GM19035 (cell line): Measurements from ENCODE around the gene ERICH6.
A peak's percentile ranks its signal among the peaks of the same experiment; 100 is the strongest.

Experiments used
- ATAC-seq: cut with Tn5 transposase; IDR thresholded peaks from one replicate; pipeline ENCODE4 v1.9.1; 2021; ENCODE audit not compliant: unreplicated experiment

The ERICH6 gene

DNA sequence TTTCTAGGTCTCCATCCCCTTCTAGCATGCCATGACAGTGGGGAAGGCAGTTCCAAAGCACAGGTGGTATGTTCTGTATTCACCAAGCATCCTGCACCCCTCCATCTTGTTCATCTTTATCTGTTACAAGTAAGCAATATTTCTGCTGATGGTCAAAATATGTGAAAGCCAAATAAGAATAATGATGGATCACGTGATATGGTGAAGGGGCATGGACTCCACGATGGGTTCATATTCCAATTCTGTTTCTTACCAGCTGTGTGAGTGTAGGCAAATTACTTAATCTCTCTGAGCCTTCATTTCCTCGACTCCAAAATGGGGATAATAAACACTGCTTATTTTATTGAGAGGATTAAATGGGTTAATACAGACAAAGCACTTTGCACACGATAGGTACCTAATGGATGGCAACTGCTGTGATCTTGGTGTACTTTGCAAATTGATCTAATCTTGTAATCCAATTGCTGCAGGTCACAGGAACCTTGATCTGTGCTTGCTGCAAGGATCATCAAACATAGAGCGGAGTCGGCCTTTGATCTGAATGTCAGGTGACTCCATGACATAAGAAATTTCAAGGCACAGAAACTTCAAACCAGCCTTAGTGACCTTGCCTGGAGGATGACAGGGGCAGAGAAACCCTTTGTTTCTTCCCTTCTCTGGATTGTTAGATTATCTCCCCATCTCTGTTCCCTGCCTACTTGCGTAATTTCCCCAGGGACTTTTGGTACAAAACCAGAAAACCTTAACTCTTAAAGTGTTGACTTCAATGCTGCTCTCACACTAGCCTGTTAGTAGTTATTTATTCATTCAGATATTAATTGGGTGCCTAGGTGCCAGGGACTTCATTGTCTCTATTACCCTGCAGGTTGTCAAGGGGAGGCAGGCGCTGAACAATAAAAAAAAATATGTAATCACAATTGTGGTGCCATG is 33.4 kb upstream of the ERICH6 start:
- ATAC-seq: no peak

DNA sequence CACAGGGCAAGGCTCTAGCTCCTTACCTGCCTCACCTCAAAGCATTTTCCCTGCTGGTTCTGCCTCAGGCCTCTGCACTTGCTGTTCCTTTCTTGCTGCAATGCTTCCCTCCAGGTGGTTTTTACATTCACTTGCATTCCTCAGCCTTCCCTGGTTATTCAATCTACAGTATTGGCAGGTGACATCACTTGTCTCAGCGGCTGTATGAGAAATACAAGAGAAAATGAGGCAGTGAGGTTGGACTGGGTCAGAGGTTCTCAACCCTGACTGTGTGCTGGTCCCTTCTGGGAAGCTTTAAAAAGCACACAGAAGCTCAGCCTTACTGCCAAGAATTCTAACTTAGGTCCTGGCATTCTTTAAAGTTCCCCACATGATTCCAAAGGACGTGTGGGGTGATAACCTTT is 32.6 kb upstream of the ERICH6 start:
- ATAC-seq: no peak

DNA sequence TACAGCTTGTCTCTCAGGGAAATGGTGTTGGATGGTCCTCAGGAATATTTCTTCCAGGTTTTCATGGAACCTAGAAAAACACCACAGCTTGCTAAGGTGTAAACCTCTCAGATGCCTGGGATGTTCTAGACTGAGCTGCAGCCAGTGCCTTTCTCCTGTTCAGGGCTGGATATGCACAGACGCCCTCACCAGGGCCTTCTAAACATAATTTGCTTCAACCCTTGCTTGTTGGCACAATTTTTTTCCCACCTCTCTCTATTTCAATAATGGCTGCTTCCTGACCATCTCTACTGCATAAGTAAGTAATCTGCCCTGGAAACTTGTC is 31.0 kb upstream of the ERICH6 start:
- ATAC-seq: no peak

DNA sequence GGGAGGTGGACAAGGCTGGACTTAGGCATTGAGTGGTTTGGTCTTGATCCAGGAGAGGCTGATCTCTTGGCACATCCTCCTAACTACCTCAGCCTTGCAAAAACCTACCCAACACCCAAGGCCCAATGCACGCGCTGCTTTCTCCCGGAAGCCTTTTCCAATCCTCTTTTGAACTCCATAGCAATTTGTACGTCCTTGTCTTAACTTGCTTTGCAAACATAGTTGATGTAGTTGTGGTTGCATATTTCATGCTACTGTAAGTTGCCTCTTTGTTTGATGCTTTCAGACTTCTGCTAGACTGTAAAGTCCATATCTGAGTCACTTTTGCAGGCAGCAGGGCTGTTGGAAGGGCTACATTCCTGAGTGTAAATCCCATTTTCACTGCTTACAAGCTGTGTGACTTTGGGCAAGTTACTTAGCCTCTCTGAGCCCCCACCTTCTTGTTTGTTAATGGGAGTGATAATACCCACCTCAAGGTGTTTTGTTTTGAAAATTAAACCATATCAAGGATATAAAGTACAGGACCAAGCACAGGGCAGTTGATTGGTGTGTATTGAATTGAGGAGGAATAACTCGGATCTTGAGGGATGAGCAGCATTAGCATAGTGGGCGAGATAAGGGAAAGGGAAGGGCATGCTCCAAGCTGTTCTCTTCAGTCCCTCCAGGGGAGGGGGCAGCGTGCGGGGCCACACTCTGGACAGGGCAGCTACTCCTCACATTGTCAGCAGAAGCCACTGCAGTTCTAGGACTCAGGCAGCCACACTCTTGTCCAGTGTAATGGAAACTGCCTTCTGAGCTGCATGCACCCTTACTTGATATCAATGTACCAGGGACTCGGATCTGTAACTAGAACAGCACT is 30.4 kb upstream of the ERICH6 start:
- ATAC-seq: no peak

DNA sequence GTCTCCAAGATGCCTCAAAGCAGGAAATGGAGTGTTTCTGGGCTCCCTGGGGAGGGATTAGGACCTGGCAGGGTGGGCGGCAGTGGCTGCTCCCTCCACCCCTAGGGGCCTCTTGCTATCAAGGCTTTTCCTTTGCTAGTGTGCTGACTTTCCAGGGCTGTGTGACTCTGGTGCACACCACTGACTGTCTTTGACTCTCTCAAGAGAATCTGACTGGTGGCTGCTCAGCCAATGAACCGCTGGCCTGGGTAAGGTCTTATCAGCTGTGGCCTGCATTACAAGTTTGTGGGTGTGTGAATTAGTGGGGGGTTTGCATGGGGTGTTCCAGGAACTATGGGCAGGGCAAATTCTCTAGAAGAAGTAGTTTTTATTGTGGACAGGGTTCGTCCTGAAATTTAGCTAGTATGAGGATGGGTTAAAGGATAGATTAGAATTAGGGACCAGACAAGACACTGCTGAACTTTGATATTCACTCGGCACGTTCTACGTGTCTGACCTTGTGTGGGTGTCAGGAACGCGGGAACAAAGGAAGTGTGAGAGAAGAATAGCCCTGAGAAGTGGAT is 29.7 kb upstream of the ERICH6 start:
- no peak for ATAC-seq

DNA sequence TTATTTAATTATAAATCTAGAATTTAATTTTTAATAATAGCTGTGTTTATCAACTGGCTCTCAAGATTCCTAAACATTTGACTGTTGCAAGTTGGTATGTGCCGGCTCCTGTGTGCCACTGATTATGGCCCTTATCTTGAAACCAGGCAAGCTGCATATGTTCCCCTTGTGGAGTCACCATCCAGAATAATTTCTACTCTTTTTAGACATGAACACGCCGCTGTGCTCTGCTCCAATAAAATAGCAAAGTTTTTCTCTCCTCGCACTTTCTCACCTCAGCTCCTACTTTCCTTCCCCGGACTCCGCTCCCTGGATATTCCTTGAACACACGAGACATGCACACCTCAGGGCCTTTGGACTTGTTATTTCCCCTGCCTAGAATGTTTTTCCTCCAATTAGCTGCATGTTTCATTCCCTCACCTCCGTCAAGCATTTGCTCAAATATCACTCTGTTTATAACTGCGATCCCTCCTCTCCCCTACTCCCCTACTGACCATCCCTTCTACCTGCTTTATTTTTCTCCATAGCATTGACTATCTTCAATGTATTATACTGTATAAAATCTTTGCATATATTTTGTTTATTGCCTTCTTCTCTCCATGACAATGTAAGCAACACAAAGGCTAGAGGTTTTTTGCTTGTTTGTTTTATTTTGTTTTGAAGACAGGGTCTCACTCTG is 26.1 kb upstream of the ERICH6 start:
- ATAC-seq: no peak

DNA sequence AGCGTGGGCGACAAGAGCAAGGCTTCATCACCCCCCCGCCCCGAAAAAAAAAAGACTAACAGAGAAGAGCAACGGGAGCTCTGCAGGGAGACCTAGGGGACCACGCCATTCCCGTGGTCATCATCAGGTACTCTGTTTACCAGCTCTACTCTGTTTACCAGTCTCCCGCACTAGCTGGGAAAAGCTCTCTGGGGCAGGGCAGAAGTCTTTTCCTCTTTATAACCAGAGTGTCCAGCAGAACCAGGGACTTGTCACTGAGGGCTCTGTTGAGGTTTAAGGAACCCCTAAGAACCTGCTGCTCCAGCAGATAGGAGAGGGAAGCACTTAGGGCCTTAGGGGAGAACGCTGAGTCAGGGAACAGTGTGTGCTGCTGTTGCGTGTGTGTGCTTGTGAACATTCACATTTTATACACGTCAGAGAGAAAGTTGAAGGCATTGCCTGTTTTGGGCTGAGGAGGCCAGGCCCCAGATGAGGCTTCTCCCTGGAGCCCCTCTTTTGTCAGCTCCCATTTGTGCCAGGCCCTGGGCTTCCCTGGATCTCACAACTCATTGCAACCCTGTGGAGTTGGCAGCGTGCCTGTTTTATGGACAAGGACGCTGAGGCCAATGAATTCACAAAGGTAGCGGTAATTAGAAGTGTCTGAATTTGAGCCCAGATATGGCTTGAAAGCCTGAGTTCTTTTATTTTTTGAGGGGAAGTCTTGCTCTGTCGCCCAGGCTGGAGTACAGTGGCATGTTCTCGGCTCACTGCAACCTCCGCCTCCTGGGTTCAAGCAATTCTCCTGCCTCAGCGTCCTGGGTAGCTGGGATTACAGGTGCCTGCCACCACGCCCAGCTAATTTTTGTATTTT is 24.2 kb upstream of the ERICH6 start:
- ATAC-seq: no peak

DNA sequence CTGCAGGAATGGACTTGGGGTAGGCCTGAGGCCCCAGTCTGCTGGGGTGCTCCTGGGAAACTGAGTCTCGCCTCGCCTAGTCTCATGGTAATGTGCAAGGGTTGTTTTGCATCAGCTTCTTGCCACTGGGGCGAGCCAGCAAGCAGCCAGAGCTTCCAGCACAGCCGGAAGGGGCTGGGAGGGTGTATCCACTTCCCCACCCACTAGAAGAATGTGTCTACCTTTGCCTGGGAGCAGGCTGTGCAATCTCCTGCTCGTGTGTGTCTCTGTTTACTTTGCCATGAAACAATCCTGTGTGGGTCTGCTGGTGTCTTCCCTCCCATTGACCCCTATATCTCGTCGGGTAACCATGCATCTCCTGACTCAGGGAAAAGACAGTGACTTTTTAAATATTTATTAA is 21.8 kb upstream of the ERICH6 start:
- ATAC-seq: no peak

DNA sequence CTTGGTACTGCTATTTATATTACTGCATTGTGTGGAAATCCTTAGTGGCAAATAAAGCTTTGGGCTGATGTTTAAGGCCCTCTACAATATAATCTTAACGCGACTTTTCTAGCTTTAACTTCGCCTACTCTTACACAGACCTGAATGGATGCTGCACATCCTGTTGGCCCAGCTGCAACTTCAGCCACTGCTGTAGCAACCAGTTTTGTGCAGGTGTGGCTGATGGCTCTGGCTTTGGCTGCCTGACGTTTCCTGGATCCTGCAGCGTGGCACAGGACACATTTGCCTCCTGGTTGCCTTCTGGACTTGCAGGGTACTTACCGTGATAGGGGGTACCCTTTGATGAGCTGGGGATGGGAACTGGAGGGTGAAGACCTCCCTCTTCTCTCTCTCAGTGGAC is 20.2 kb upstream of the ERICH6 start:
- no peak for ATAC-seq

DNA sequence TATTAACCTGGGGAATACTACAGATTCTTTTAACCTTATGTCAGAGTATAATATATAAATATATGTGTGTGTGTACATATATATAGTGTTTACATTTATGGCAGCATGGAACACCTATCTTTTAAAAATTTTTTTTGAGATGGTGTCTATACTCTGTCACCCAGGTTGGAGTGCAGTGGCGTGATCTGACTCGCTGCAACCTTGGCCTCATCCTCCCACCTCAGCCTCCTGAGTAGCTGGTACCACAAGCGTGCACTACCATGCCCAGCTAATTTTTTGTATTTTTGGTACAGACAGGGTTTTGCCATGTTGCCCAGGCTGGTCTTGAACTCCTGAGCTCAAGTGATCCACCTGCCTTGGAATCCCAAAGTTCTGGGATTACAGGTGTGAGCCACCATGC is 18.5 kb upstream of the ERICH6 start:
- ATAC-seq: no peak

DNA sequence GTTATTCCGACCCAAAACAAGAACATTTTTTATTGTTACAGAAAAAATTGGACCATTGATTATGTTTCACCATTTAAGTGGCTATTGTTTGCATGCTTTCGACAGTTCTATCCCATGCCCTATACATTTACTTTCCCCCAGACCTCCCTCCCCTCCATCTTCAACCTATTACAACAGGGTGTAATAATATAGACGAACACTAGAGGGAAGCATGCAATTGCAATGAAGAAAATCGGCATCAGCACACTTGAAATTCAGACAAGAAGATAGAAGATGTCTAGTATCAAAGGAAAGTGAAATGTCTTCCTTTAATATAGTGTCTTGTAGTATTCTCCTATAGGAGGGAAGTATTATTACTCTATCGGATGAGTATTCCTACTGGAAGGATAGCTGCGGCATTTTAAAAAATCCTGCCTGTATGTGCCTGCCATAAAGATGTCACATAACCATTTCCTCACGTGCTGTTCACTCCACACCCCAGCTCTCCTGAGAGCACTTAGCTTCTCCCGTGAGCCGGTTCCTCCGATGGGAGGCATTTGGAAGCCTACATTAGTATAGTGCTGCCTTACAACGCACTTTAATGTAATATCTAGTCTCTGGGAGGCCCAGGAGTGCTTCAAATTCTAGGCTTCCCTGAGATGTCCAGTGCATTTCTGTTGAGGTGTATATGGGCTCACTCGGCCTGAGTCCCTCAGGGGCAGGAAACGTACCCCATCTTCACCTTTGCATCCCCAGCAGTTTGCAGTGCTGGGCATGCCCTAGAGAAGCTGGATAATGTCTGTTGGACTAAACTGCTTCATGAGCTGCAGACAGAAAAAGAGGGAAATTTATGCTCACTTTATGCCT is 17.8 kb upstream of the ERICH6 start:
- ATAC-seq: peak; percentile 77

DNA sequence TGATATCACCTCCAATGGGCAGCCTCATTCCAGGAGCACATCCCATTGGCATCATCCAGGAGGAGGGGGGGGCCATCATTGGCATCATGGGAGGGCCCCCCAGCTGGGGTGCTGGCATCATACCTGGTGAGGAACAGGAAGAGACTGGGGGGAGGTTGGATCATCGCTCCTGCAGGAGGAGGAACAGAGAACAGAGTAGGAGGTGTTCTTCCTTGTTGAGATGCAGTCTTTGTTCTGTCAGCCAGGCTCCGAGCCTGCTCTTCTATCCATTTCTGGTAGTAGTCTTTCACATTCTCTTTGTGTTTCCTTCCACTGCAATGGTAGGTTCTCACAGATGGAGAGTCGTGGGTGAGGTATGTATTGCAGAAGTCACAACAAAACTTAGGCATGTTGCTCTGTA is 16.7 kb upstream of the ERICH6 start:
- no peak for ATAC-seq

DNA sequence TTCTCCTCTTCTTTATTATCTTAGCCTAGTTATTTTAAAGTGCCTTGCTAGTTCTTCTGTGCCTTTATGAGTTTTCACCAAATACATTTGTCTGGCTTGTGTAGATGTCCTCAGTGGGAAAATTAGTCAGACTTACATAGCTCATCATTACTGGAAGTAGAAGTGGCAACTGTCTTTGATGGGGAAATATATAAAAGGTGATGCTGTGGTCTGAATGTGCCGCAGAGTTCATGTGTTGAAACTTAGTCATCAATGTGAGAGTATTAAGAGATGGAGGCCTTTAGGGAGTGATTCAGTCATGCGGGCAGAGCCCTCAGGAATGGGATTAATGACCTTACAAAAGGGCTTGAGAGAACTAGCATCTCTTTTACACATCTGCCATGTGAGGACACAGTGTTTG is 6.4 kb upstream of the ERICH6 start:
- no peak for ATAC-seq

DNA sequence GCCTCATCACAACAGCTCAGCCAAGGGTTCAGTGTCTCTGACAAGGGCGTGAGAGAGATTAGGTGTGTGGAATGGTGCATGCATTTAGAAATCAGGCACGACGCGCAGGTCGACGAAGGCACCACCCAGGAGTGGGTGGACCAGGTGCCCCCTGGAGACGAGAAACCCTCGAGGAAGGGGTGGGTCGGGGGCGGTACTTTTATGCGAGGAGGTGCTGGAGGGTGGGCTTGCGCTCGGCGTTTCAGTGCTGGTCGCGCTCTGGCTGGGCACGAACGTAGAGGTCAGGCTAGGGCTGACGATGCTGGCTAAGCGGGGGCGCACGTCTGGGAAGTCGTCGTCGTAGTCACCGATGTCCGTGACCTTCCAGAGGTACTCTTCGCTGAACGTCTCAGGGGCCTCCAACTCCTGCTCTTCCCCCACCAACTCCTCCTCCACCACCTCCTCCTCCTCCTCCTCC is 393 bp downstream of the ERICH6 start:
- peak; percentile 44 for ATAC-seq

DNA sequence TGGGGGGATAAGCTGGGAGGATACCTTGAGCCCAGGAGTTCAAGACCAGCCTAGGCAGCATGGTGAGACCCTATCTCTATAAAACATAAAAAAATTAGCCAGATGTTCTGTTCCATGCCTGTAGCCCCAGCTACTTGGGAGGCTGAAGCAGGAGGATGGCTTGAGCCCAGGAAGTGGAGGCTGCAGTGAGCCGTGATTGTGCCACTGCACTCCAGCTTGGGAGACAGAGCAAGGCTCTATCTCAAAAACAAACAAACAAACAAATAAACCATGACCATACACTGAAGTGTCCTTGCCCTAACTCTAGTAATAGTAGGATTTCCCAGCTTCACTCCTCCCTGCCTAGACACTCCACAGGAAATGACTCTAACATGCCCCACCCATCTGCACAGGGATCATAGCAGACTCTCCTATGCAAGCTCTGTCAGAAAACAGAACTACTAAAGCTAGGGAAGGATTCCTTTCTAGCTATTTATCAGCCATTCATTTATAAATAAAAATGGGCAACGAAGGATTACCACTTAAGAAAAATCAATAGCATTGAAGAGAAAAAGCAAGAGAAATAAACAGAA is 4.6 kb downstream of the ERICH6 start:
- ATAC-seq: no peak

DNA sequence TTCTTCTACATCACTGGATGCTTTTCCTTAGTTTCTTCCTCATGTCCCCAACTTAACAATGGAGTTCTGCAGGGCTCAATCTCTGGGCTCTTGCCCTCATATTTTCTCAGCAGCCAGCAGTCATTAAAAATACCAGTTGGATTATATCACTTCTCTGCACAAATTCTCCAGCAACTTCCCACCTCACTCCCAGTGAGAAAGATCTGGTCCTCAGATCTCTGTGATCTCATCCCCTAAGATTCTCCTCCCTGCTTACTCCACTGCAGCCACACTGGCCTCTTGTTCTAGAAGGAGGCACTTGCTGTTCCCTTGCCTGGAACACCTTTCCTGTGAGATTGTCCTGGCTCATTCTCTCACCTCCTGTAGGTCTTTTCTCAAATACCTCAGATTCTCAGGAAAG is 6.1 kb downstream of the ERICH6 start:
- no peak for ATAC-seq

DNA sequence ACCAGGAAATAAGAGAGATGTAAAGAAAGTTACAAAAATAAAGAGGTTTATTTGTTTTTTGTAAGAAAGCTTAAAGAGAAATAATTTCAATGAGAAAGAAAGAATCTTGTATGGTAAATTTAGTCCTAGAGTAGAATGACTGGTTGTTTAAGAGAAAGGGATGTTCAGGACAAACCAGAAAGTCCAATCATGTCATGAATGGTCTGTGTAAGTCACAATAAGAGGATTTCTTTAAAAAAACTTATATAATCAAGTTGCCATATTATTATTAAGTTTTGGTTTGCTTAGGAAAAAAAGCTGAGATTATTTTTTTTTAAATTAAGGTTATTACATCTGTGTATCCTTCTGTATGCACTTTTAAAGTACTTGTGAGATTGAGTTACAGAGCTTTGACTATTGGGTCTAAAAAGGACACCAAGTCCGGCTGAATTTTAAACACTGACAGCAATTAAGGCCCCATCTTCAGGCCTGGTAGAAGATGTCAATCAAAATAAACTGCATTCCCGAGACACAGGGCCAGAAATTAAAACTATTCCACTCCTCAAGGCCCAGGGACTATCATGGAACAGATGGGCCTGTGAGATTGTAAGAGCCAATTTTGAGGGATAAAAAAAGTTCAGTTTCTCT is 12.2 kb downstream of the ERICH6 start:
- no peak for ATAC-seq

DNA sequence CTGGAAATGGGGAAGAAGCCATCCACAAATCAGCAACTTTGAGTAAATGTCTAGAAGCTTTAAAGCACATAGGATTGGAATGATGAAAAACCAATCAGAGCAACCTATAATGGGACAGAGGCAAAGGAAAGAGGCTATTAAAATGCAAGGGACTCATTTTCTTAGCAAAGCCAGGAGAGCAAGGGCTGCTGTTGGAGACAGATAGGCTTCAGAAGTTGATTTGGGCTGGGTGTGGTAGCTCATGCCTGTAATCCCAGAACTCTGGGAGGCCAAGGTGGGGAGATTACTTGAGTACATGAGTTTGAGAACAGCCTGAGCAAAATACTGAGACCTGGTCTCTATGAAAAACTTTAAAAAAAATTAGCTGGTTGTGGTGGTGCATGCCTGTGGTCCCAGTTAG is 16.1 kb downstream of the ERICH6 start:
- ATAC-seq: no peak

DNA sequence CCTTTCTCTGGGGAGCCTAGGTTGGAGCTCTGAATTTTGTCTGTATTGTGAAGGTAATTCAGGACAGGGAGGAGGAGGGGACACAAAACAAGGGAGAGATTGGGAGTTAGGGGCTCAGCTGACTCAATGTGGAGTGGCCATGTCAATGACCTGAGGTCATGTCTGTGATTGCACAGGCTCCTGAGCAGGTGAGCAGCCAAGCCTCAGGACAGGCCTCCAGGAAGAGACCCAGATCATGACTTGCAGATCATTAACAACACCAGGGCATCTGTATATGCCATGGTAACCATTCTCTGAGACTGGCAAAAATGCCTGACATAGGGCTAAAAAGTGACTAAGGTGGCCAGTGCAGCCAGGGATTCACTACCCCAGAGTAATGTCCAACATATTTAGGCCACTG is 20.9 kb downstream of the ERICH6 start:
- no peak for ATAC-seq
